NCI-H524 (cell line): Measurements from ENCODE around the gene FXYD3.
"Not testable (repeated sequence)": the region's sequence is repeated elsewhere in the genome, so short reads cannot be mapped to it uniquely, and the experiment has no call there.

Experiments
- DNase-seq, 2 experiments: peaks; one replicate each; lab custom pipeline; 2025; lab: John Stamatoyannopoulos, UW

Gene FXYD3

DNA sequence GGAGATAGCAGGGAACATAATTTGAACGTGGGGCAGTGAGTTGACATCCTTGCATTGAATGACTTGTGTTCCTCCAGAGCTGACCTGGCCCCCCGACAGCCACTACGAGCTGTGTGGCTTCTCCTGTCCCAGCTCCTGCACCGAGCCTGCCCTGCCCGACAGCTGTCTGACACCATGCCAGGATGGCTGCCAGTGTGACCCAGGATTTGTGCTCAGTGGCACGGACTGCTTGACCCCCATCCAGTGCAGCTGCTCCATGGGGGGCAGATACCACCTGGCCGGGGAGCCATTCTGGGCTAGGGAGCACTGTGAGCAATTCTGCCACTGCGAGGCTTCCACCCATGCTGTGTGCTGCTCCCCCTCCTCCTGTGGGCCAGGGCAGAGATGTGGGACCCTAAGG, 29.2 kb upstream of the FXYD3 start:
- DNase-seq, result no peak

DNA sequence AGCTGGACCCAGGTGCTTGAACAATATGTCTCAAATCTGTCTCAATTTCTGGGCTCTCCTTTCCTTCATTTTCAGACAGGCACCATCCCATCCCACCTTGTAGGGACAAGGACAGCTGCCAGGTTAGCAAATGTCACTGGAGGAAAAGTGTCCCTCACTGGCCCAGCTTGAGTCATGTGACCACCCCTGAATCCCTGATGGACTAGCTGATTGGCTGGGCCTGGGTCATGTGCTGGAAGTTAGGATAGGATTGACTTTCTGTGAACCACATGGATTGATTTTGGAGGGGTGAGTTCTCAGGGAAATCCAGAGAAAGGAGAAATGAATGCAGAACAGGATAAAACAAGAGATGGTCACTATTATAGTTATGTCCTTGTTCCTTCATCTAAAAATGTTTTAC, 28.2 kb upstream of the FXYD3 start:
- DNase-seq, result no peak

DNA sequence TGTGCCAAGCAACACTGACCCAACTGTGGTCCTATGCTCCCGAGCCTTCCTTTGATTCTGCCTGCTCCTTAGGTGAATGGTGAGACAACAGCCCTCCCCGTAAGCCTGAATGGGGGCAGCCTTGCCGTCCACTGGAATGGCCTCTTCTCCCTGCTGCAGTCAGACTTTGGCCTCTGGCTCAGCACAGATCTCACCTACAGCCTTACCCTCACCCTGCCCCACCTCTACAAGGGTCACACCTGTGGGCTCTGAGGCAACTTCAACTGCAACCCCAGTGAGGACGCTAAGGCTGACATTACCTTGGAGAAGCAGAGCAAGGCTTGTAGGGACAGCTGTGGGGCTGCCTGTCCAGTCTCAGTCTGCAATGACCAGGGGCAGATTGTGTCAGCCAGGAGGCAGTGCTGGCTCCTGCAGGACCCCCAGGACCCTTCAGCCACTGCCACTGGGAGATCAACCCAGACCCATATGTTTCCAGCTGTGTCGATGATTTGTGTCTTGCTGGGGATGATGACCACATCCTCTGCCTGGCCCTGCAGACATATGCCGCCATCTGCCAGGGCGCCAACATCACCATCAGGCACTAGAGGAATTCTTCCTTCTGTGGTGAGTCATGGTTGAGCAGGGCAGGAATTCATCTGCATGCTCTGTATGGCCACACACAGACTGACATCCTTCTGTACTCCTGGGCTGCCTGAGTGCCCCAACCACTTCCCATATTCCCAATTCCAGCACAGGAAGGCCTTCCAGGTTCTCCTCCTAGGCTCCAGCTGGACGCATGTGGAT, 27.3 kb upstream of the FXYD3 start:
- DNase-seq, result peak; percentile 64 to 81

DNA sequence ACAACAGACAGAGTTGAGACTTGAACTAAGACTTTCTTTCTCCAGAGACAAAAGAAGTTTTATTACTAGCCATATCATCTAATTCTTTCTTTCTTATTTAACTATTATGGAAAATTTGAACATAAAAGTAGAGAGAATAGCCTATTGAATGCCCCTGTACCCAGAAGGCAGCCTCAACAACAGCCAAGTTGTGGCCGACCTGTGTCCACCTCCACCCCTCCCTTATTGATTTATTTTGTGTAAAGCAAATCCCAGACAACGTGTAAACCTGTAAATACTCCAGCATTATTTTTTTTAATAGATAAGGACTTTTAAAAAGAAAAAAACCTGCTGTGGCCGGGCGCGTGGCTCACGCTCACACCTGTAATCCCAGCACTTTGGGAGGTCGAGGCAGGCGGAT, 26.1 kb upstream of the FXYD3 start:
- no peak for DNase-seq

DNA sequence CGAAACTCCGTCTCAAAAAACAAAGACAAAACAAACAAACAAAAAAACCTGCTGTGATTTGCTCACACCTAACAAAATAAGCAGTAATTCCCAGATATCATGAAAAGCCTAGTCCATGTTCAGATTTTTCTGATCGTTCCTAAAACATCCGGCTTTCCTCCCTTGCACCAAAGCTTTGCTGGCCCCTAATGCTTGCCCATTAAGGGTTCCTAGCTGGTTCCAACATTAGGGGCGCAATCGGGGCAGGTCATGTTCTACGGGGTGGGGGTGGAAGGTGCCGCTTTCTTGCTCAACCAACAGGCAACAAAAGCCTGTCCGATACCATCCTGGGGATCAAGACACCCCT, 25.5 kb upstream of the FXYD3 start:
- no peak for DNase-seq

DNA sequence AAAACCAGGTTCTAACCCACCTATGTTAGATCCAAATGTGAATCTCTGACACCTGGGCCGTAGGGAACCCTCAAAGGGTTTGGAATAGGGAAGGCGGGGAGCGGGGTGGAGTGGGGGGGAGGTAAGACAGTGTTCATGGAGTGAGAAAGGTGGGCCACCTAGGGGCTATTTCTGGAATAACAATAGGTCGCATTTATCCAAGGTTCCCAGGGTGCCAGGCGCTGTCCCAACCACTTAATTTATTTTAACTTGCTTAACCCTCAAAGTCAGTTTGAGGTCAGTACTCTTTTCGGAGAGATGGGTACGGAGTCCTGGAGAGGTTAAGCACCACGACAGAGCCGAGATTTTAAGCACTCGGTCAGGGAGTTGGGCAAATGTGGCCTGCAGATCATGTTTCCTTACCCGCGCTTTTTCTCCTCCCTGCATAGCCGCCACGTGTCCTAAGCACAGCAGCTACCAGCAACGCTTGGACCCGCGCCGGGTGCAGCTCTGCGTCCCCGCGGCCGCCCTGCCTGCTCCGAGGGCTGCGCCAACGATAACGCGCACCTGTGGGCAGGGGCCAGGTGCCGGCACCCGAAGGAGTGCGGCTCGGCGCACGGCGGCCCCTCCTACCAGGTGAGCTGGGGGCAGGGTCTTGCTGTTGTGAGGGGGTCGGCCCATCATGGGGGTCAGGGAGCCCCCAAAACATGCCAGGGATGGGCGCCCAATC, 25.0 kb upstream of the FXYD3 start:
- DNase-seq, result peak; percentile 66 to 79

DNA sequence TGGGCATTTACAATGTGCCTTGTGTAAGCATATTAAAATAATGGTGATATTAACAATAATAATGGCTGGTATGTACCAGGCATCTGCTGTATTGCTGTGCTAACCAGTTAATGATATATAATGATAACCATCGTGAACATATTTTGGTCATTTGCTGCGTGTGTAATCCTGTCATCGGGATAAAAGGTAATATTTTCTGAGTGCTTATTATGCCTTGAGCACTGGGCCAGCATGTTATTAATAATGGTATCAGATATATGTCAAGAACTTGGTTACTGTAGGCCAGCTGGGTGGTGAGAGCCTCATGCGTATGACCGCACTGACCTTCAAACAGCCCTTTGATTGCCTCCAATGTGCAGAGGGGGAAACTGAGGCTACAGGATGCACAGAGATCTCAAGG, 22.2 kb upstream of the FXYD3 start:
- DNase-seq, result no peak

DNA sequence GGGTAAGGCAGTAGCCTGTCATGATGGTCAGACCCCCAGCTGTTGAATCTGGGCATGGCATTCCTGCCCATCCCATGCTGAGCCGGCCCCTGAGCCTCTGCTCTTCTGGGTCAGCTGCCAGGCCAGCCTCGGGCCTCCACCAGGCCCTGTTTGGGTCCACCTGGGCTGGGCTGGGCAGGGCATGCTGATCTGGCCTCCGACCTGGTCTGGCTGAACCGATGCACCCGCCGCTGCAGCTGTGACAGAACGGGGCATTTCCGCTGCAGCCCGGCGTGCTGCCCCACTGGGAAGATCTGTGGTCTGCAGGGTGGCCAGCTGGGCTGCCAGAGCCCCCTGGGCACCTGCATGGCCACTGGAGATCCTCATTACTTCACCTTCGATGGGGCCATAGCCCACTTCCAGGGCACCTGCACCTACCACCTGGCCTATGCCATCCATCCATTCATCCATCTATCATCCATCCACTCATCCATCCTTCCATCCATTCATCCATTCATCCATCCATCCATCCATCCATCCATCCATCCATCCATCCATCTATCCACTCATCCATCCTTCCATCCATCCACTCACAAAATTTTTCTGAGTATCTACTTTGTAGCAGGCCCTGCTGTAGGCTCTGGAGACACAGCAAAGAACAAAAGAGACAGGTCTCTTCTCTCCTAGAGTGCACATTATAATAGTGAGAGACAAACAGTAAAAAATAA, 21.5 kb upstream of the FXYD3 start:
- no peak for DNase-seq

DNA sequence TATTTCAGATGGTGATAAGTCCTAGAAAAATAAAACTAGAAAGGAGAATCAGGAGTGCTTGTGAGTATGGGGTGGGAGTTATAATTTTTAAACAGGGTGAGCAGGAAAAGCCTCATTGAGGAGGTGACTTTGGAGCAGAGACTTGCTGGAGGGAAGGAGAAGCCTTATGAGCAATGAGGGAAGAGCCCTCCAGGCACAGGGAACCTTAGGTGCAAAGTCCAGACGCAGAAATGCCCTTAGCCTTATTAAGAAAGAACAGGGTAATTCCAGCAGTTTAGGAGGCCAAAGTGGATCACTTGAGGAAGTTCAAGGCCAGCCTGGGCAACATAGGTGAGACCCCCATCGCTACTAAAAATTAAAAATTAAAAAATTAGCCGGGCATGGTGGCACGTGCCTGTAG, 21.0 kb upstream of the FXYD3 start:
- DNase-seq, result no peak

DNA sequence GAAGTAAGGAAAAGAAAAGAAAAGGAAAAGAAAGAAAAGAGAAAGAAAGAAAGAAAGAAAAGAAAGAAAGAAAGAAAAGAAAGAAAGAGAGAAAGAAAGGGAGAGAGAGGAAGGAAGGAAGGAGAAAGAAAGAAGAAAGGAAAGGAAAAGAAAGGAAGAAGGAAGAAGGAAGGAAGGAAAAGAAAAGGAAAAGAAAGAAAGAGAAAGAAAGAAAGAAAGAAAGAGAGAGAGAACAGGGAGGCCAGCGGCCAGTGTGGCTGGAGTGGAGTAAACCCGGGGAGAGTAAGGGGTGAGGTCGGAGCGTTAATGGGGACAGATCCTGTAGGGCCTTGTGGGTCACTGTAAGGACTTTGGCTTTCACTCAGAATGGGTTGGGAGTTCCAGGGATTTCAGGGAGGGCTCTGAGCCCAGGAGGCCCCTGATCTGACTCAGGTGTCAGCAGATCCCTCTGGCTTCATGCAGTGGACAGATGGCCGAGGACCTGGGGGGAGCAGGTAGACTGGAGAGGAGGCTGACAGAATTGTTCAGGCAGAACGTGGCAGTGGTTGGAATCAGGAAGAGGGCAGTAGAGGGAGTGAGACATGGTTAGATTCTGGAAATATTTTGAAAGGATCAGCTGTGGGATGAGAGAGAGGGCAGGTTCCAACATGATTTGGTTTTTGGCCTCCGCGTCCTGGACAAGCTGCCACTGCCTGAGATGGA, 19.8 kb upstream of the FXYD3 start:
- DNase-seq, result peak; percentile 58 to 81

DNA sequence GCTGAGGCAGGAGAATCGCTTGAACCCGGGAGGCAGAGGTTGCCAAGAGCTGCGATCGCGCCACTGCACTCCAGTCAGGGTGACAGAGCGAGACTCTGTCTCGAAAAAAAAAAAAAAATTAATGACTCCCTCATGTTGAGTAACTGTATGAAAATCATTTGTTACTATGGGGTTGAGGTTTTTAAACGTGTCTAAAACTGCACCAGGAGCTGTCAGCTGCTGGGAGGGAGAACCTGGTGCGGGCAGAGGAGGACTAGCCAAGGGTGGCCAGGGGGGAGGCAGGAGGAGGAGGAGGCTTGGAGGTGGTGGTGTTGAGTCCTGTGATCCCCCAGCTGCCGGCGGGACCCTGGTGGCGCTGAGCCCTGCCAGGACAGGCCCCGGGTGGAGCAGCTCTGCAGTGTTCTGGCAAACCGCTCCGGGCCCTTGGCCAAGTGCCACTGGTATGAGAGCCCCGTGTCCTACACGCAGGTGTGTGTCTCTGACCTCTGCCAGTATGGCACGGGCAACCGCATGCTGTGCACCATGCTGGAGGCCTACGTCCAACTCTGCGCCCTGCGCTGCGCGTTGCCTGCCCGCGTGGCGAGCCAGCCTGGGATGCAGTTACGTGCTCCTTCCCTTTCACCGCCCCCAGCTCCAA, 17.1 kb upstream of the FXYD3 start:
- DNase-seq, result no peak

DNA sequence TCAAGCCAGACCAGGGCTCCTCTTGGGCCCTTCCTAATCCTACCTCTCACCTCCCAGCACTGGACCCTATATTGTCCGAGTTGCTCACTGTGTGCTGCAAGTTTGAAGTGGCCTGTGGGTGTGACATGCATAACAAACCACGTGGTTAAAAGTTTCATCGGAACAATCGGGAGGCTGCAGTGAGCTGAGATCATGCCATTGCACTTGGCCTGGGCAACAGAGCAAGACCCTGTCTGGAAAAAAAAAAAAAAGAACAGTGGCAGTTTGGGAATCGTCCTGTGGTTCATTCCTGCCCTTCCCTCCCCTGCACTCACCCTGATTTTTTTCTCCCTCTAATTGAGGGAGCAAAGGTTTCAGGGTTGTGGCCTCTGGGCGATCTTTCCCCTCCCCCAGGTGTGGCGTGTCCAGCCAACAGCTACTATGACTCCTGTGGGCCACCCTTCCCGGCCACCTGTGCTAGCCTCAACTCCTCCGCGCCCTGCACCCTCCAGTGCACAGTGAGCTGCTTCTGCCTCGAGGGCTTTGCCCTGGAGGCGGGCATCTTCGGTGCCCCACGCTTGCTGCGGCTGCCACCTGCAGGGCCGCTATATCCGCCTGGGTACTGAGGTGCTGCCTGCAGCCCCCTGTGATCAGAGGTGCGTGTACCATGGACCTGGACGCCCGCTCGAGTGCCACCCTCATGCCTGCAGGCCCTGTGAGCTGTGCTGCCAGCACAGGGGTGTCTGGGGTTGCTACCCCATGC, 16.3 kb upstream of the FXYD3 start:
- DNase-seq, result no peak

DNA sequence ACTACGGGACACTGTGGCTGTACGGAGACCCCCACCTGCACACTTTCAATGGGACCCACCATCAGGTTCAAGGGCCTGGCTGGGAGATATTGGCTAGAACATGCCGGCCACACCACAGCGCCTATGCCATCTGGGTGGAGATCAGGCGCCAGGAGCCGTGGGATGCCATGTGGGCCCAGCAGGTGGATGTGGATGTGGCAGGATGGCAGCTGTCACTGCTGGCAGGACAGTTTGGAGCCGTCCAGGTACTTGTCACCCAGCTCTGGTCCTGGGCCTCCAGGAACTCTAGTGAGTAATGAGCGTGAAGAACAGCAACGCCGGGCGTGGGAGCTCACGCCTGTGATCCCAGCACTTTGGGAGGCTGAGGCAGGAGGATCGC, 15.7 kb upstream of the FXYD3 start:
- DNase-seq, result peak in 1 of 2 experiments; percentile 23

DNA sequence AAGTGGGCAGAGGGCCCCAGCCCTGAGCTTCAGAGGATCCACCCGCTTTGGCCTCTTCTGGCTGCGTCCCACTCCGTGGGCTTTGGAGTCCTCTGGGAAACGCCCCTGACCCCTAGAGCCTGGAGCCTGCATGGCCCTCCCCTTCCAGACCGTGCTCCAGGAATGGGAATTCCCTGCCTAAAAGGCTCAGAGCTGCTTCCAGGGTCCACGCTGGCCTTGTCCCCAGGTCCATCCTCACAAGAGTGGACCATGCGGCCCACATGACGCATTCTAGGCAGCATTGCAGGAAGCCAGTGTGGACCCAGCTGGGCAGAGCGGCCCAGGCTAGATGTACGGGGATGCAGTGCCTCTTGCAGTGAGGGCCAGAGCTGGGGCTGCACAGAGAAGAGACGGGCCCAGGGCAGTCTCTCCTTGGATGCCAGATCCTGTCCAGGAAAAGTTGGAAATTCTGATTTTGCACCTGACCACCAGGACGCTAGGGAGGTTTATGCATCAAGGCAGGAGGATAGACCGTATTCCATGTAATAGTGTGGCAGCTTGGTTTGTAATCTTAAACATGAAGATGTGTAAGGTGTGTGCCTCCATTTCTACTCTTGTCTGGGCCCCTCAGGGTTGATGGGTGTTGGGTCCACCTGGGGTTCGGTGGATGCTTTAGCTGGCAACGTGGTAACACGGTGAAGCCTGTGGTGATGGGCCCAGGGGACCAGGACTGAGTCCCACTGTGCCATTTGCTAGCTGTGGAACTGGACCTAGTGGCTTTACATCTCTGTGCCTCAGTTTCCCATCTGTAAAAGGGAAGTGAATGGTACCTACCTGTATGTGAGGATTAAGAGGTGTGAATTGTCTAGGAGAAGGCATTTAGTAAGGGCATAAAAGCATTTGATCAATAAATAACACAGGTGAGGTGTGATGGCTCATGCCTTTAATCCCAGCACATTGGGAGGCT, 14.8 kb upstream of the FXYD3 start:
- DNase-seq, result no peak

DNA sequence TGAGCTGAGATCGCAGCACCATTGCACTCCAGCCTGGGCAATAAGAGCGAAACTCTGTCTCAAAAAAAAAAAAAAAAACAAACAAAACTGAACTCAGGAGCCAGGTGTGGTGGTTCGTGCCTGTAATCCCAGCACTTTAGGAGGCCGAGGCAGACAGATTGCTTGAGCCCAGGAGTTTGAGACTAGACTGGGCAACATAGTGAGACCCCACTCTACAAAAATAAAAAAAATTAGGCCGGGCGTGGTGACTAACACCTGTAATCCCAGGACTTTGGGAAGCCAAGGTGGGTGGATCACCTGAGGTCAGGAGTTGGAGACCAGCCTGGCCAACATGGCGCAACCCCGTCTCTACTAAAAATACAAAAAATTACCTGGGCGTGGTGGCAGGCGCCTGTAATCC, 13.7 kb upstream of the FXYD3 start:
- not testable (repeated sequence) for DNase-seq

DNA sequence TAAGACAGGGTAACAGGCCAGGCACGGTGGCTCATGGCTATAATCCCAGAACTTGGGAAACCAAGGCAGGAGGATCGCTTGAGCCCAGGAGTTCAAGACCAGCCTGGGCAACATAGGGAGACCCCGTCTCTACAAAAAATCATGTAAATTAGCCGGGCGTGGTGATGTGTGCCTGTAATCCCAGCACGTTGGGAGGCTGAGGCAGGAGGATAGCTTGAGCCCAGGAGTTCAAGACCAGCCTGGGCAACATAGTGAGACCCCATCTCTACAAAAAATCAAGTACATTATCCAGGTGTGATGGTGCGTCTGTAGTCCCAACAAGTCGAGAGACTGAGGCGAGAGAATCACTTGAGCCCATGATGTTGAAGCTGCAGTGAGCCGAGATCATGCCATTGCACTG, 12.0 kb upstream of the FXYD3 start:
- DNase-seq, result not testable (repeated sequence)

DNA sequence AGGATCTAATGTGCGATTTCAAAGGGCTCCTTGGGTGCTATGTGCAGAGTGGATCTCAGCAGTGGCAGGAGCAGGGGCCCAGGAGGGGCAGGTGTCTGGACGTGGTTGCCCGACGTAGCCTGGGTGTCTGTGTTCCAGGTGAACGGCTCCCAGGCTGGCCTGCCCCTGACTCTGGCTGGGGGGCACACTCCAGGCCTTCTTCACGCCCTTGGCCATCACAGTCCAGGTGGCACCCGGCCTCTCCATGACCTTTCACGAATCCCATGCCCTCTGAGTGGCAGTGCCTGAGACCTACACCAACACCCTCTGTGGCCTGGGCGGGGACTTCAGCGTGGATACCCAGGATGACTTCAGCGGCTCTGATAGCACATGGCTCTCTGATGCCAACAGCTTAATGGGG, 11.3 kb upstream of the FXYD3 start:
- DNase-seq, result no peak

DNA sequence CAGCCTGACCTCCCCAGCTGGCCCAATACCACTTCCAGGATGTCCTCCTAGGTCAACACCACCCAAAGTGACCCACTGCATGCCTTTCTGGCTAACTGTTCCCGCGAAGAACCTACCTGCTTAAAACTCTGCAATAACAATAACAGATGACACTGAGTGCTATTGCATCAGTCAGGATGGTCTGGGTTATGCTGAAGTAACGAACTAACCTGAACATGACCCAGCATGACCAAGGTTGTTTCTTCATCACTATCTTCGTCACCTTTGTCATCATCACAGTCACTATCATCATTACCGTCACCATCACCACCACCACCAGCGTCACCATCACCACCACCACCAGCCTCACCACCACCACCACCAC, 10.6 kb upstream of the FXYD3 start:
- no peak for DNase-seq

DNA sequence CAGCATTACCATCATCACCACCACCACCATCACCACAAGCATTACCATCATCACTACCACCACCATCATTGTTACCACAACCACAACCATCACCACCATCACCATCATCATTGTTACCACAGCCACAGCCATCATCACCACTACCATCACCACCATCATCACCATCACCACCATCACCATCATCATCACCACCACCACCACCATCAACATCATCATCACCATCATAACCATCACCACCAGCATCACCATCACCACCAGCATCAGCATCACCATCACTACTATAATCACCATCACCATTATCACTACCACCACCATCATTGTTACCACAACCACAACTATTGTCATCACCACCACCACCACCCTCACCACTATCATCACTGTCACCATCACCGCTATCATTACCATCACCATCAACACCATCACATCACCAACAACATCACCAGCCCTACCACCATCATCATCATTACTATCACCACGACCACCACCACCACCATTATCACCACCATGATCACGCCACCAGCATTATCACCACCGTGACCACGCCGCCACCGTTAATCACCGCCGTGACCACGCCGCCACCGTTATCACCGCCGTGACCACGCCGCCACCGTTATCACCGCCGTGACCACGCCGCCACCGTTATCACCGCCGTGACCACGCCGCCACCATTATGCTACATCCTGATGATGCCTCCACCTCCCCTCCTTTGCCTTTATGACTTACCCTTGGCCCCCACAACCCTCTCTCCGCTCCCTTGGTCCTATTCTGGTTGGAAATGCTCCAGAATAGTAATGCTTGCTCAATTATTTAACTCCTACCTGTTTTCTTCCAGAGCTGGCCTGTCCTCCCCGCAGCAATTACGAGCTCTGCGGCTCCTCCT, 10.0 kb upstream of the FXYD3 start:
- DNase-seq, result no peak

DNA sequence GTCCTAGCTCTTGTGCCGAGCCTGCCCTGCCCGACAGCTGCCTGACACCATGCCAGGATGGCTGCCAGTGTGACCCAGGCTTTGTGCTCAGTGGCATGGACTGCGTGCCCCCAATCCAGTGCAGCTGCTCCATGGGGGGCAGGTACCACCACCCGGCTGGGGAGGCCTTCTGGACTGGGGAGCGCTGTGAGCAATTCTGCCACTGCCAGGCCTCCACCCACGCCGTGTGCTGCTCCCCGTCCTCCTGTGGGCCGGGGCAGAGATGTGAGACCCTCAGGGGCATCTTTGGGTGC, 9.4 kb upstream of the FXYD3 start:
- no peak for DNase-seq
